Natural killer cell (primary cell): ENCODE measurements around the gene SLC39A11. TPM values are rescaled to one million over a fixed set of nuclear protein-coding genes. Genes with fewer than 3 reads are reported as not detected.

Source experiments
- ATAC-seq, 3 donors: fragments of 150-1000 bp in 2 of 3; fragments of 200-7000 bp in 1 of 3; cut with Tn5 transposase; 1 replicate in 1 of 3; 2 replicates in 2 of 3; pipeline ENCODE4 v1.10.0; 2021; ENCODE audit warnings: mild to moderate bottlenecking in 2 of 3, moderate library complexity in 2 of 3
- DNase-seq, 2 donors: peaks; one replicate each; pipeline versions ENCODE4 v3.0.0 to v3.0.0-alpha.2; 2013 to 2021; ENCODE audit warnings: mixed read lengths in 1 of 2
- H3K27ac ChIP-seq: one replicate; pipeline ENCODE4 v1.5.1; 2013; ENCODE audit warnings: mild to moderate bottlenecking, low read length
- H3K27me3 ChIP-seq: one replicate; pipeline ENCODE4 v1.6.1; 2013; ENCODE audit warnings: low read length; ENCODE audit not compliant: control insufficient read depth, insufficient read depth
- H3K36me3 ChIP-seq: one replicate; pipeline ENCODE4 v1.6.1; 2013; ENCODE audit warnings: low read length; ENCODE audit not compliant: control insufficient read depth, insufficient read depth
- H3K4me1 ChIP-seq: one replicate; pipeline ENCODE4 v1.6.1; 2013; ENCODE audit warnings: low read length; ENCODE audit not compliant: control insufficient read depth, insufficient read depth
- H3K4me3 ChIP-seq: one replicate; pipeline ENCODE4 v1.5.1; 2013; ENCODE audit warnings: low read length
- H3K9me3 ChIP-seq: one replicate; pipeline ENCODE4 v1.6.1; 2013; ENCODE audit warnings: low read length; ENCODE audit not compliant: control insufficient read depth, insufficient read depth
- H3K27ac Mint-ChIP-seq, 2 donors: one replicate each; pipeline ENCODE4 v1.8.0; 2022; ENCODE audit warnings: mild to moderate bottlenecking in 2 of 2, mixed read lengths in 2 of 2, moderate library complexity in 1 of 2
- H3K27me3 Mint-ChIP-seq, 2 donors: one replicate each; pipeline ENCODE4 v1.8.0; 2022; ENCODE audit warnings: low read depth in 2 of 2, mixed read lengths in 2 of 2
- H3K36me3 Mint-ChIP-seq: one replicate; pipeline ENCODE4 v1.8.0; 2022; ENCODE audit warnings: mixed read lengths
- H3K4me1 Mint-ChIP-seq, 2 donors: one replicate each; pipeline ENCODE4 v1.8.0; 2022; ENCODE audit warnings: mixed read lengths in 2 of 2
- H3K4me3 Mint-ChIP-seq: one replicate; pipeline ENCODE4 v1.8.0; 2022; ENCODE audit warnings: mild to moderate bottlenecking, moderate library complexity, mixed read lengths
- H3K9me3 Mint-ChIP-seq, 2 donors: one replicate each; pipeline ENCODE4 v1.8.0; 2022; ENCODE audit warnings: mixed read lengths in 2 of 2
- WGBS: methylation state at CpG from one replicate; pipeline ENCODE4 v1.1.7; 2013; ENCODE audit warnings: missing lambda C conversion rate; ENCODE audit not compliant: insufficient coverage; 5-methylcytosine and 5-hydroxymethylcytosine counted together
- intact Hi-C: fragments of 100-400 bp; cut with micrococcal nuclease; formaldehyde crosslinking; loops from one replicate; pipeline ENCODE4 v1.14.2; 2022
- total RNA-seq, 4 donors: library from RNA; stranded (reverse); fragments of 120-200 nt in 1 of 4; gene quantifications; one replicate each; pipeline versions ENCODE4 v1.2.3 to v1.2.4, GENCODE V29; 2013 to 2022
- TF ChIP-seq, protein P1 (sequence below): fragments of 200-600 bp; IDR thresholded peaks from one replicate; pipeline ENCODE4 v1.8.0; 2022; ENCODE audit warnings: antibody characterized with exemption

SLC39A11 gene
- total RNA-seq, 3 donors from 2014 or later (not counting 1 experiment from before 2014, with no cell fraction given) = 32.6 to 44.9 (median 39.4) TPM

DNA sequence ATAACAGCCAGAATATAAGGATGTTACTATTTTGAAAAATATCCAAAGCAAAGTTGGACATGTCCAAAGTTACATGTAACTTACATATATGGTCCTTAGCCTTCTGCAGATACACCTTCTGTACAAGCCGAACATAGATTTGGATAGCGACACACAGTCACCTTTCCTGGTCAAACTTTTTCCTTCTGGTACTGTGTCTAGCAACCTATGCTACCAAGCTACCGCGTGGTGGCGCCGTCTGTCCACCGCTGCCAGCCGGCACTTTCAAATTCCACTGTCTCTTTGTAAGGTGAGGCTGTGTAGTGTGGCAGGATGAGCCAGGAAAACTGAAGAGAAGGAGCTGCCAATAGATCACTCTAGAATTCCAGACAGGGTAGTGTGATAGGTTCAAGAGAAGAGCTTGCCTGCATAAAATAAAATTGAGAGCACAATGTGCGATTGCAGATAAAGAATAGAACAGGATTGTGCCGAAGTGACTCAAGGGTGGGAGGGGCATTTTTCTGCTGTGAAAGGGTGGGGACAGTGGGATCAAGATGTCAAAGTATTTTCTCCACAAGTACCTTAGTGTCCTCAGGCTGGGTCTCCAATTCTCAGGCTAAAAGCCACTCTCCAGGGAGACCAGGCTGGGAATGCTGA is 366.9 kb downstream of the SLC39A11 start:
- Mint-ChIP-seq H3K27me3 (no peaks in the 10 kb centered on the region), H3K36me3 (no peaks in the 10 kb centered on the region), H3K4me1 (peaks cover 16 to 31% of the 10 kb centered on the region in 2 donors), H3K4me3 (peak overlapping the region; percentile 55), H3K9me3 (no peaks in the 10 kb centered on the region), H3K27ac (peak overlapping the region; percentile 6 to 46)
- no peaks in the 10 kb centered on the region for H3K36me3 ChIP-seq
- TF ChIP-seq, protein P1, sequence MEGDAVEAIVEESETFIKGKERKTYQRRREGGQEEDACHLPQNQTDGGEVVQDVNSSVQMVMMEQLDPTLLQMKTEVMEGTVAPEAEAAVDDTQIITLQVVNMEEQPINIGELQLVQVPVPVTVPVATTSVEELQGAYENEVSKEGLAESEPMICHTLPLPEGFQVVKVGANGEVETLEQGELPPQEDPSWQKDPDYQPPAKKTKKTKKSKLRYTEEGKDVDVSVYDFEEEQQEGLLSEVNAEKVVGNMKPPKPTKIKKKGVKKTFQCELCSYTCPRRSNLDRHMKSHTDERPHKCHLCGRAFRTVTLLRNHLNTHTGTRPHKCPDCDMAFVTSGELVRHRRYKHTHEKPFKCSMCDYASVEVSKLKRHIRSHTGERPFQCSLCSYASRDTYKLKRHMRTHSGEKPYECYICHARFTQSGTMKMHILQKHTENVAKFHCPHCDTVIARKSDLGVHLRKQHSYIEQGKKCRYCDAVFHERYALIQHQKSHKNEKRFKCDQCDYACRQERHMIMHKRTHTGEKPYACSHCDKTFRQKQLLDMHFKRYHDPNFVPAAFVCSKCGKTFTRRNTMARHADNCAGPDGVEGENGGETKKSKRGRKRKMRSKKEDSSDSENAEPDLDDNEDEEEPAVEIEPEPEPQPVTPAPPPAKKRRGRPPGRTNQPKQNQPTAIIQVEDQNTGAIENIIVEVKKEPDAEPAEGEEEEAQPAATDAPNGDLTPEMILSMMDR = peak; percentile 69
- DNase-seq (peak in 1 of 2 donors; percentile 71), ATAC-seq (peak in 2 of 3 donors; percentile 49 to 67)
- no peaks in the 10 kb centered on the region for H3K9me3 ChIP-seq
- H3K27ac ChIP-seq = no peak overlapping the region
- no peaks in the 10 kb centered on the region for H3K27me3 ChIP-seq
- 29% methylated on average over 10 of the region's 10 CpGs for WGBS
- intact Hi-C loops = loop anchor here (10.0 kb wide), 1 partner anchor 259 kb away; no protein-coding TSS in a partner anchor
- peaks cover 19% of the 10 kb centered on the region for H3K4me1 ChIP-seq
- H3K4me3 ChIP-seq = no peak overlapping the region

- no peak overlapping the region for H3K27ac Mint-ChIP-seq
- intact Hi-C loops = loop anchor here (10.0 kb wide), 1 partner anchor 261 kb away; no protein-coding TSS in a partner anchor
Measured at GRCh38 chr17:72724267-72724666, 368.2 kb downstream of the SLC39A11 start.

GRCh38 chr17:72723711-72724110 is 368.8 kb downstream of the SLC39A11 start:
- H3K4me1 ChIP-seq = peaks cover 36% of the 10 kb centered on the region
- H3K36me3 Mint-ChIP-seq = no peaks in the 10 kb centered on the region
- no peak overlapping the region for H3K4me3 ChIP-seq
- no peak overlapping the region for H3K27ac Mint-ChIP-seq
- 95% methylated on average over 7 of the region's 7 CpGs for WGBS
- H3K27me3 Mint-ChIP-seq = no peaks in the 10 kb centered on the region
- ATAC-seq = no peak
- TF ChIP-seq, protein P1 = no peak
- no peak for DNase-seq
- no peaks in the 10 kb centered on the region for H3K9me3 ChIP-seq
- H3K27me3 ChIP-seq = no peaks in the 10 kb centered on the region
- intact Hi-C loops = loop anchor here (10.0 kb wide), 1 partner anchor 261 kb away; no protein-coding TSS in a partner anchor
- H3K27ac ChIP-seq = no peak overlapping the region
- peaks cover 31 to 47% of the 10 kb centered on the region in 2 donors for H3K4me1 Mint-ChIP-seq
- no peak overlapping the region for H3K4me3 Mint-ChIP-seq
- no peaks in the 10 kb centered on the region for H3K36me3 ChIP-seq
- H3K9me3 Mint-ChIP-seq = no peaks in the 10 kb centered on the region

More at GRCh38 chr17:72724267-72724666, 368.2 kb downstream of the SLC39A11 start:
- H3K9me3 Mint-ChIP-seq = no peaks in the 10 kb centered on the region
- no peaks in the 10 kb centered on the region for H3K36me3 Mint-ChIP-seq
- H3K27me3 Mint-ChIP-seq = no peaks in the 10 kb centered on the region
- H3K4me3 Mint-ChIP-seq = no peak overlapping the region
- peaks cover 28 to 43% of the 10 kb centered on the region in 2 donors for H3K4me1 Mint-ChIP-seq
- TF ChIP-seq, protein P1 = no peak
- Histone ChIP-seq H3K27me3 (no peaks in the 10 kb centered on the region), H3K4me3 (no peak overlapping the region), H3K27ac (no peak overlapping the region), H3K36me3 (no peaks in the 10 kb centered on the region), H3K9me3 (no peaks in the 10 kb centered on the region), H3K4me1 (peaks cover 32% of the 10 kb centered on the region)
- no peak for DNase-seq
- no peak for ATAC-seq
- 95% methylated on average over 2 of the region's 2 CpGs for WGBS
